Measurements from ENCODE around the gene GTSE1.
"Not testable (repeated sequence)": the region's sequence is repeated elsewhere in the genome, so short reads cannot be mapped to it uniquely, and the experiment has no call there.

GTSE1 gene

GRCh38 chr22:46264520-46264919 is 32.1 kb upstream of the GTSE1 start:
- not testable (repeated sequence) for H3K27ac ChIP-seq (ENCODE audit: low read length, poor library complexity, severe bottlenecking); H4K91ac ChIP-seq (ENCODE audit: low read length); H3K18ac ChIP-seq (ENCODE audit: low read depth in 1 of 2, low read length in 2 of 2); H3K23ac ChIP-seq (ENCODE audit: low read length in 2 of 2); H2BK120ac ChIP-seq (ENCODE audit: low read depth, low read length); H3K14ac ChIP-seq (ENCODE audit: low read length in 2 of 2); H2BK15ac ChIP-seq (ENCODE audit: low read depth, poor library complexity, severe bottlenecking); H3K9me3 ChIP-seq (ENCODE audit: control insufficient read depth, low read length); H2AK5ac ChIP-seq (ENCODE audit: low read length, severe bottlenecking); H2AFZ ChIP-seq (ENCODE audit: low read depth, low read length); H3K36me3 ChIP-seq (ENCODE audit: control insufficient read depth in 1 of 2, insufficient read depth in 2 of 2, low read depth in 1 of 2, low read length in 2 of 2); H2BK12ac ChIP-seq (ENCODE audit: low read length in 2 of 2); H3K4me2 ChIP-seq (ENCODE audit: low read length, poor library complexity, severe bottlenecking); H3K4ac ChIP-seq (ENCODE audit: low read depth in 1 of 2, low read length in 2 of 2); H3K4me3 ChIP-seq (ENCODE audit: insufficient read depth in 1 of 2, low read depth in 1 of 2, low read length in 2 of 2); H2BK5ac ChIP-seq (ENCODE audit: low read depth, low read length, poor library complexity, severe bottlenecking); DNase-seq; H3K9ac ChIP-seq (ENCODE audit: low read length); H4K8ac ChIP-seq (ENCODE audit: low read length)
- WGBS: 98% methylated on average over 6 of the region's 6 CpGs
- Histone ChIP-seq H3K4me1 (ENCODE audit: control insufficient read depth, insufficient read depth, low read depth, low read length) (peaks cover 22% of the 10 kb centered on the region), H3K27me3 (ENCODE audit: control insufficient read depth in 1 of 2, insufficient read depth in 1 of 2, low read length in 2 of 2) (peaks cover 27 to 39% of the 10 kb centered on the region in 2 experiments), H3K79me1 (replicated peaks; ENCODE audit: low read length, poor library complexity, severe bottlenecking) (peaks cover 13% of the 10 kb centered on the region)

- H3K4me2 ChIP-seq (ENCODE audit: low read length, poor library complexity, severe bottlenecking); H3K36me3 ChIP-seq (ENCODE audit: control insufficient read depth in 1 of 2, insufficient read depth in 2 of 2, low read depth in 1 of 2, low read length in 2 of 2); H2BK5ac ChIP-seq (ENCODE audit: low read depth, low read length, poor library complexity, severe bottlenecking); H3K9ac ChIP-seq (ENCODE audit: low read length); H3K4me3 ChIP-seq (ENCODE audit: insufficient read depth in 1 of 2, low read depth in 1 of 2, low read length in 2 of 2); H3K4ac ChIP-seq (ENCODE audit: low read depth in 1 of 2, low read length in 2 of 2); H2BK12ac ChIP-seq (ENCODE audit: low read length in 2 of 2); H2BK15ac ChIP-seq (ENCODE audit: low read depth, poor library complexity, severe bottlenecking); H3K18ac ChIP-seq (ENCODE audit: low read depth in 1 of 2, low read length in 2 of 2); H3K23ac ChIP-seq (ENCODE audit: low read length in 2 of 2); DNase-seq; H4K91ac ChIP-seq (ENCODE audit: low read length); H2AK5ac ChIP-seq (ENCODE audit: low read length, severe bottlenecking); H3K9me3 ChIP-seq (ENCODE audit: control insufficient read depth, low read length); H2AFZ ChIP-seq (ENCODE audit: low read depth, low read length); H3K14ac ChIP-seq (ENCODE audit: low read length in 2 of 2); H3K27ac ChIP-seq (ENCODE audit: low read length, poor library complexity, severe bottlenecking); H4K8ac ChIP-seq (ENCODE audit: low read length); H2BK120ac ChIP-seq (ENCODE audit: low read depth, low read length): not testable (repeated sequence)
- peaks cover 18% of the 10 kb centered on the region for H3K79me1 ChIP-seq (replicated peaks; ENCODE audit: low read length, poor library complexity, severe bottlenecking)
- H3K27me3 ChIP-seq (ENCODE audit: control insufficient read depth in 1 of 2, insufficient read depth in 1 of 2, low read length in 2 of 2): peaks cover 19 to 28% of the 10 kb centered on the region in 2 experiments
- H3K4me1 ChIP-seq (ENCODE audit: control insufficient read depth, insufficient read depth, low read depth, low read length): peaks cover 24% of the 10 kb centered on the region
- 91% methylated on average over 3 of the region's 4 CpGs for WGBS
Observed at GRCh38 chr22:46265627-46266026, 31.0 kb upstream of the GTSE1 start.

- peak within 1 kb of the TSS; percentile 35 for H2BK5ac ChIP-seq (ENCODE audit: low read depth, low read length, poor library complexity, severe bottlenecking)
- H2BK12ac ChIP-seq (ENCODE audit: low read length in 2 of 2): peak within 1 kb of the TSS in 1 of 2 experiments; percentile 15
- H3K4ac ChIP-seq (ENCODE audit: low read depth in 1 of 2, low read length in 2 of 2): peak within 1 kb of the TSS; percentile 81 to 85
- peak within 1 kb of the TSS; percentile 99 for H2BK15ac ChIP-seq (ENCODE audit: low read depth, poor library complexity, severe bottlenecking)
- peak within 1 kb of the TSS; percentile 89 for H4K91ac ChIP-seq (ENCODE audit: low read length)
- peaks cover 21% of the 10 kb centered on the region for H3K4me1 ChIP-seq (ENCODE audit: control insufficient read depth, insufficient read depth, low read depth, low read length)
- peaks cover 11 to 18% of the 10 kb centered on the region in 2 experiments for H3K36me3 ChIP-seq (ENCODE audit: control insufficient read depth in 1 of 2, insufficient read depth in 2 of 2, low read depth in 1 of 2, low read length in 2 of 2)
- H3K9me3 ChIP-seq (ENCODE audit: control insufficient read depth, low read length): no peaks in the 10 kb centered on the region
- peak within 1 kb of the TSS; percentile 84 to 96 for H3K4me3 ChIP-seq (ENCODE audit: insufficient read depth in 1 of 2, low read depth in 1 of 2, low read length in 2 of 2)
- H3K9ac ChIP-seq (ENCODE audit: low read length): peak within 1 kb of the TSS; percentile 89
- H3K23ac ChIP-seq (ENCODE audit: low read length in 2 of 2): peak within 1 kb of the TSS in 1 of 2 experiments; percentile 59
- H3K27me3 ChIP-seq (ENCODE audit: control insufficient read depth in 1 of 2, insufficient read depth in 1 of 2, low read length in 2 of 2): peaks cover 0 to 9% of the 10 kb centered on the region in 2 experiments
- H3K4me2 ChIP-seq (ENCODE audit: low read length, poor library complexity, severe bottlenecking): peak within 1 kb of the TSS; percentile 72
- no peak within 1 kb of the TSS for H3K27ac ChIP-seq (ENCODE audit: low read length, poor library complexity, severe bottlenecking)
- H2AK5ac ChIP-seq (ENCODE audit: low read length, severe bottlenecking): no peak within 1 kb of the TSS
- H3K18ac ChIP-seq (ENCODE audit: low read depth in 1 of 2, low read length in 2 of 2): peak within 1 kb of the TSS; percentile 89 to 98
- H4K8ac ChIP-seq (ENCODE audit: low read length): peak within 1 kb of the TSS; percentile 81
- WGBS: 4% methylated on average over 72 of the region's 74 CpGs
- peak within 1 kb of the TSS in 1 of 2 experiments; percentile 95 for H3K14ac ChIP-seq (ENCODE audit: low read length in 2 of 2)
- peak; percentile 87 for DNase-seq
- H3K79me1 ChIP-seq (replicated peaks; ENCODE audit: low read length, poor library complexity, severe bottlenecking): peaks cover 21% of the 10 kb centered on the region
- peak within 1 kb of the TSS; percentile 82 for H2BK120ac ChIP-seq (ENCODE audit: low read depth, low read length)
- H2AFZ ChIP-seq (ENCODE audit: low read depth, low read length): peak within 1 kb of the TSS; percentile 94
Observed at GRCh38 chr22:46267431-46268279, 29.0 kb upstream of the GTSE1 start, which contains the start of gene TTC38. Gene TTC38, plus strand, starts transcription at chr22:46268008. Its CDS starts 32 bp downstream, at chr22:46268040.

- Histone ChIP-seq H3K4me1 (ENCODE audit: control insufficient read depth, insufficient read depth, low read depth, low read length) (peaks cover 15% of the 10 kb centered on the region), H3K27ac (ENCODE audit: low read length, poor library complexity, severe bottlenecking) (no peak overlapping the region), H3K4me2 (ENCODE audit: low read length, poor library complexity, severe bottlenecking) (no peak overlapping the region), H2BK5ac (ENCODE audit: low read depth, low read length, poor library complexity, severe bottlenecking) (no peak overlapping the region), H3K9me3 (ENCODE audit: control insufficient read depth, low read length) (no peaks in the 10 kb centered on the region), H3K18ac (ENCODE audit: low read depth in 1 of 2, low read length in 2 of 2) (no peak overlapping the region), H3K23ac (ENCODE audit: low read length in 2 of 2) (no peak overlapping the region), H3K4me3 (ENCODE audit: insufficient read depth in 1 of 2, low read depth in 1 of 2, low read length in 2 of 2) (no peak overlapping the region), H3K27me3 (ENCODE audit: control insufficient read depth in 1 of 2, insufficient read depth in 1 of 2, low read length in 2 of 2) (no peaks in the 10 kb centered on the region), H2AK5ac (ENCODE audit: low read length, severe bottlenecking) (no peak overlapping the region), H2BK15ac (ENCODE audit: low read depth, poor library complexity, severe bottlenecking) (peak overlapping the region; percentile 77), H3K4ac (ENCODE audit: low read depth in 1 of 2, low read length in 2 of 2) (no peak overlapping the region), H3K14ac (ENCODE audit: low read length in 2 of 2) (no peak overlapping the region), H3K9ac (ENCODE audit: low read length) (no peak overlapping the region), H2AFZ (ENCODE audit: low read depth, low read length) (no peak overlapping the region), H4K91ac (ENCODE audit: low read length) (no peak overlapping the region), H4K8ac (ENCODE audit: low read length) (peak overlapping the region; percentile 8), H3K79me1 (replicated peaks; ENCODE audit: low read length, poor library complexity, severe bottlenecking) (peaks cover 26% of the 10 kb centered on the region), H2BK120ac (ENCODE audit: low read depth, low read length) (no peak overlapping the region), H2BK12ac (ENCODE audit: low read length in 2 of 2) (no peak overlapping the region), H3K36me3 (ENCODE audit: control insufficient read depth in 1 of 2, insufficient read depth in 2 of 2, low read depth in 1 of 2, low read length in 2 of 2) (peaks cover 29 to 37% of the 10 kb centered on the region in 2 experiments)
- 78% methylated on average over 11 of the region's 11 CpGs for WGBS
- no peak for DNase-seq
Observed at GRCh38 chr22:46269564-46269963, 27.1 kb upstream of the GTSE1 start.
